HCT116 (cell line): ENCODE data around the gene NRN1. TPM values are rescaled to one million over a fixed set of nuclear protein-coding genes. Genes with fewer than 3 reads are reported as not detected.

Experiments
- ATAC-seq: fragments of 200-7000 bp; cut with Tn5 transposase; 2 replicates; pipeline ENCODE4 v1.9.1; 2020; ENCODE audit warnings: mild to moderate bottlenecking, moderate library complexity
- BruUV-seq: library from RNA; stranded (reverse); fragments of 400-500 nt; replicated peaks from 2 replicates; lab custom pipeline; 2021; lab: Mats Ljungman, UMichigan
- CTCF ChIA-PET: fragments of 300-600 bp; sonication (Branson Sonifier 250); formaldehyde crosslinking; loops from one replicate; lab custom pipeline; 2021; ENCODE audit warnings: antibody characterized with exemption; lab: Charles Lee
- POLR2A ChIA-PET: fragments of 300-600, 350-600 bp; sonication (Branson Sonifier 250); formaldehyde crosslinking; loops from one replicate; lab custom pipeline; 2021; ENCODE audit warnings: antibody characterized with exemption; lab: Charles Lee
- RAD21 ChIA-PET, 2 experiments: fragments of 300-600 bp; sonication (Branson Sonifier 250); formaldehyde crosslinking; loops; one replicate each; lab custom pipeline; 2023; ENCODE audit warnings: low total read pairs in 2 of 2; ENCODE audit not compliant: uncharacterized antibody in 2 of 2, unreplicated experiment in 2 of 2, low non-redundant PET in 1 of 2; lab: Charles Lee
- DNase-seq: peaks from one replicate; pipeline ENCODE4 v3.0.0-alpha.2; 2010; ENCODE audit warnings: low read depth, low spot score
- H2AFZ ChIP-seq: fragments of 200-600 bp; shearing (Covaris generic), sonication (generic); 2 replicates; pipeline ENCODE4 v1.6.1; 2017; ENCODE audit warnings: low read depth, mixed run types, mixed read lengths, antibody characterized with exemption, low read length; ENCODE audit not compliant: poor library complexity, severe bottlenecking
- H3K27ac ChIP-seq: 2 replicates; pipeline ENCODE4 v1.5.1; 2012; ENCODE audit warnings: low read depth, low read length
- H3K27me3 ChIP-seq: fragments of 200-600 bp; sonication (generic); 2 replicates; pipeline ENCODE4 v1.6.1; 2016; ENCODE audit warnings: mixed run types, low read length, mixed read lengths; ENCODE audit not compliant: insufficient read depth
- H3K36me3 ChIP-seq, 2 experiments: fragments of 200-500 bp in 1 of 2; fragments of 200-600 bp in 1 of 2; sonication (Bioruptor generic) in 1 of 2; sonication (generic) in 1 of 2; 2 replicates each; pipeline versions ENCODE4 v1.5.1 to v1.6.1; 2014 to 2016; ENCODE audit warnings: low read length in 2 of 2, inconsistent platforms in 1 of 2, mixed read lengths in 1 of 2, mixed run types in 1 of 2; ENCODE audit not compliant: insufficient read depth in 2 of 2, control insufficient read depth in 1 of 2
- H3K4me1 ChIP-seq, 2 experiments: fragments of 200-600 bp in 1 of 2; sonication (generic) in 1 of 2; 2 replicates each; pipeline versions ENCODE4 v1.5.1 to v1.6.1; 2012 to 2017; ENCODE audit warnings: low read length in 2 of 2, inconsistent platforms in 1 of 2, mild to moderate bottlenecking in 1 of 2, mixed read lengths in 1 of 2, mixed run types in 1 of 2, moderate library complexity in 1 of 2; ENCODE audit not compliant: insufficient read depth in 2 of 2, control insufficient read depth in 1 of 2
- H3K4me2 ChIP-seq: fragments of 200-600 bp; sonication (generic); 2 replicates; pipeline ENCODE4 v1.6.1; 2017; ENCODE audit warnings: mixed run types, low read length, mixed read lengths
- H3K4me3 ChIP-seq, 2 experiments: fragments of 200-600 bp in 1 of 2; sonication (generic) in 1 of 2; replicated peaks in 1 of 2; 2 replicates each; pipeline ENCODE4 v1.5.1; 2011 to 2016; ENCODE audit warnings: low read length in 2 of 2, control low read depth in 1 of 2, low read depth in 1 of 2, mild to moderate bottlenecking in 1 of 2, mixed read lengths in 1 of 2, mixed run types in 1 of 2
- H3K79me2 ChIP-seq: fragments of 200-600 bp; sonication (generic); 2 replicates; pipeline ENCODE4 v1.6.1; 2017; ENCODE audit warnings: mild to moderate bottlenecking, mixed run types, low read length, moderate library complexity, mixed read lengths; ENCODE audit not compliant: insufficient read depth
- H3K9ac ChIP-seq: fragments of 200-600 bp; sonication (generic); 2 replicates; pipeline ENCODE4 v1.6.1; 2016; ENCODE audit warnings: low read length, mixed read lengths
- H3K9me2 ChIP-seq: fragments of 200-600 bp; sonication (generic), shearing (Covaris generic); 2 replicates; pipeline ENCODE4 v1.6.1; 2017; ENCODE audit warnings: mixed run types, mild to moderate bottlenecking, moderate library complexity; ENCODE audit not compliant: insufficient read depth
- H3K9me3 ChIP-seq, 2 experiments: fragments of 200-500 bp in 1 of 2; fragments of 200-600 bp in 1 of 2; sonication (Bioruptor generic) in 1 of 2; sonication (generic) in 1 of 2; 2 replicates each; pipeline ENCODE4 v1.6.1; 2014 to 2017; ENCODE audit warnings: low read length in 2 of 2, mixed read lengths in 2 of 2, inconsistent platforms in 1 of 2, low read depth in 1 of 2, mild to moderate bottlenecking in 1 of 2, mixed run types in 1 of 2, moderate library complexity in 1 of 2; ENCODE audit not compliant: control insufficient read depth in 1 of 2, insufficient read depth in 1 of 2
- H4K20me1 ChIP-seq: fragments of 200-600 bp; sonication (generic), shearing (Covaris generic); 2 replicates; pipeline ENCODE4 v1.6.1; 2017; ENCODE audit warnings: mixed run types, mild to moderate bottlenecking, moderate library complexity; ENCODE audit not compliant: insufficient read depth
- MAX ChIP-seq: IDR thresholded peaks from 2 replicates; pipeline ENCODE4 v1.6.1; 2012
- POLR2A ChIP-seq: IDR thresholded peaks from 2 replicates; pipeline ENCODE4 v1.7.0; 2011; ENCODE audit warnings: borderline replicate concordance; ENCODE audit not compliant: insufficient read depth, insufficient read length; ENCODE audit errors: extremely low read depth
- RAD21 ChIP-seq: IDR thresholded peaks from 2 replicates; pipeline ENCODE4 v1.6.1; 2012; ENCODE audit warnings: low read depth, mild to moderate bottlenecking
- ZNF274 ChIP-seq: fragments of 200-500 bp; sonication (Bioruptor generic); IDR thresholded peaks from 2 replicates; pipeline ENCODE4 v1.6.1; 2014; ENCODE audit warnings: mild to moderate bottlenecking, low read depth, low read length, inconsistent platforms
- intact Hi-C: fragments of 100-400 bp; cut with micrococcal nuclease; formaldehyde crosslinking; loops from 2 replicates; pipeline ENCODE4 v1.10.0; 2022
- total RNA-seq: library from RNA; stranded (reverse); gene quantifications from one replicate; pipeline ENCODE4 v1.2.1, GENCODE V29; 2021; ENCODE audit not compliant: unreplicated experiment
- TF ChIP-seq, protein P1 (sequence below): IDR thresholded peaks from 2 replicates; pipeline ENCODE4 v1.6.1; 2012; ENCODE audit warnings: low read depth

The NRN1 gene
- total RNA-seq, 1 experiment from 2014 or later, result not detected

- no peak overlapping the region for H3K4me2 ChIP-seq
- POLR2A ChIA-PET, result no interaction called here
- no peak overlapping the region for H3K9ac ChIP-seq
- no peak for ATAC-seq
- no TSS peak for BruUV-seq
- RAD21 ChIA-PET, result no interaction called here
- no peak overlapping the region for H2AFZ ChIP-seq
- no peaks in the 10 kb centered on the region for H4K20me1 ChIP-seq
- no peaks in the 10 kb centered on the region for H3K27me3 ChIP-seq
- CTCF ChIA-PET, result no interaction called here
- TF ChIP-seq, protein P1, sequence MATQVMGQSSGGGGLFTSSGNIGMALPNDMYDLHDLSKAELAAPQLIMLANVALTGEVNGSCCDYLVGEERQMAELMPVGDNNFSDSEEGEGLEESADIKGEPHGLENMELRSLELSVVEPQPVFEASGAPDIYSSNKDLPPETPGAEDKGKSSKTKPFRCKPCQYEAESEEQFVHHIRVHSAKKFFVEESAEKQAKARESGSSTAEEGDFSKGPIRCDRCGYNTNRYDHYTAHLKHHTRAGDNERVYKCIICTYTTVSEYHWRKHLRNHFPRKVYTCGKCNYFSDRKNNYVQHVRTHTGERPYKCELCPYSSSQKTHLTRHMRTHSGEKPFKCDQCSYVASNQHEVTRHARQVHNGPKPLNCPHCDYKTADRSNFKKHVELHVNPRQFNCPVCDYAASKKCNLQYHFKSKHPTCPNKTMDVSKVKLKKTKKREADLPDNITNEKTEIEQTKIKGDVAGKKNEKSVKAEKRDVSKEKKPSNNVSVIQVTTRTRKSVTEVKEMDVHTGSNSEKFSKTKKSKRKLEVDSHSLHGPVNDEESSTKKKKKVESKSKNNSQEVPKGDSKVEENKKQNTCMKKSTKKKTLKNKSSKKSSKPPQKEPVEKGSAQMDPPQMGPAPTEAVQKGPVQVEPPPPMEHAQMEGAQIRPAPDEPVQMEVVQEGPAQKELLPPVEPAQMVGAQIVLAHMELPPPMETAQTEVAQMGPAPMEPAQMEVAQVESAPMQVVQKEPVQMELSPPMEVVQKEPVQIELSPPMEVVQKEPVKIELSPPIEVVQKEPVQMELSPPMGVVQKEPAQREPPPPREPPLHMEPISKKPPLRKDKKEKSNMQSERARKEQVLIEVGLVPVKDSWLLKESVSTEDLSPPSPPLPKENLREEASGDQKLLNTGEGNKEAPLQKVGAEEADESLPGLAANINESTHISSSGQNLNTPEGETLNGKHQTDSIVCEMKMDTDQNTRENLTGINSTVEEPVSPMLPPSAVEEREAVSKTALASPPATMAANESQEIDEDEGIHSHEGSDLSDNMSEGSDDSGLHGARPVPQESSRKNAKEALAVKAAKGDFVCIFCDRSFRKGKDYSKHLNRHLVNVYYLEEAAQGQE, result no peak
- no peak for TF ChIP-seq ZNF274
- TF ChIP-seq RAD21, result no peak
- no peak for TF ChIP-seq MAX
- no peak for TF ChIP-seq POLR2A
- intact Hi-C loops, result no loop called here
- no peak overlapping the region for H3K4me3 ChIP-seq
- H3K4me1 ChIP-seq, result no peaks in the 10 kb centered on the region
- no peak overlapping the region for H3K27ac ChIP-seq
- no peaks in the 10 kb centered on the region for H3K9me3 ChIP-seq
- H3K36me3 ChIP-seq, result no peaks in the 10 kb centered on the region
- no peaks in the 10 kb centered on the region for H3K9me2 ChIP-seq
- H3K79me2 ChIP-seq, result no peaks in the 10 kb centered on the region
- DNase-seq, result no peak
These were observed 19.9 kb downstream of the NRN1 start for GRCh38 chr6:5986861-5987260.
